Measurements from ENCODE around the gene OR52H1.

GRCh38 chr11:5591613-5592012 is 43.3 kb upstream of the OR52H1 start:
- TF ChIP-seq EZH2 (IDR thresholded peaks at IDR 0.05; ENCODE audit: insufficient read depth, poor library complexity, severe bottlenecking) = no peak
- TF ChIP-seq EZH2phosphoT487 (IDR thresholded peaks at IDR 0.05; ENCODE audit: insufficient read depth, low read depth) = no peak
